Right ventricle myocardium superior (tissue), 1 donor: ENCODE results near the gene PON1. TPM values are rescaled to one million over a fixed set of nuclear protein-coding genes. Genes with fewer than 3 reads are reported as not detected.

Experiments
- ATAC-seq: fragments of 200-7000 bp; cut with Tn5 transposase; one replicate; pipeline ENCODE4 v1.9.1; 2020; ENCODE audit warnings: mild to moderate bottlenecking; ENCODE audit not compliant: poor library complexity
- DNase-seq: peaks from one replicate; pipeline ENCODE4 v3.0.0-alpha.2; 2020
- intact Hi-C: fragments of 100-400 bp; cut with DNase I; formaldehyde crosslinking; loops from one replicate; pipeline ENCODE4 v1.11.2; 2022
- long read RNA-seq: library from polyadenylated mRNA; unstranded; transcript quantifications from one replicate; pipeline ENCODE4 v2.0.0, GENCODE V29; 2021
- total RNA-seq: library from RNA; stranded (reverse); fragmentation: NEBNext Ultra II Directional; extraction: Animal tissue kit (Norgen Biotek cat#: 25700); gene quantifications from one replicate; pipeline ENCODE4 v1.2.1, GENCODE V29; 2021
- donor health status: DM: no; HTN: yes; CAD: no; lungs with severe emphysema.

The PON1 gene
- total RNA-seq, result not detected
- long read RNA-seq, result 0 reads

DNA sequence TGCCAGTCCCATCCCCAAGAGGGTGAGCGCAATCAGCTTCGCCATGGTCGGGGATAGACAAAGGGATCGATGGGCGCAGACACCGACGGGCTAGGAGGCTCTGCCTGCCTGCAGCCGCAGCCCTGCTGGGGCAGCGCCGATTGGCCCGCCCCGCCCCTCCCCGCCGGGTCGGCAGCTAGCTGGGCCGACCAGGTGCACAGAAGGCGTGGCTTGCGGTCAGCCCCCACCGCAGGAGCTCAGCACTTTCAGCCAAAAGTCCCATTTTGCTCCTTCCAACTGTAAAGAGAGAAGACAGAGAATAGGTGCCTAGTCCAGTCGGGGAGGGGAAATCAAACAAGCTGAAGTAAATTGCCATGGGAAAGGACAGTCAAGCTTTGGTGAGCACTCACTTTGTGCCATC, at the start of gene PON1:
Gene PON1, minus strand, starts transcription at position 102 of the 400 bp plus-strand sequence. Its CDS starts 57 bp downstream, at position 45.
- ATAC-seq (no peak), DNase-seq (no peak)
- intact Hi-C loops, result no loop called here

DNA sequence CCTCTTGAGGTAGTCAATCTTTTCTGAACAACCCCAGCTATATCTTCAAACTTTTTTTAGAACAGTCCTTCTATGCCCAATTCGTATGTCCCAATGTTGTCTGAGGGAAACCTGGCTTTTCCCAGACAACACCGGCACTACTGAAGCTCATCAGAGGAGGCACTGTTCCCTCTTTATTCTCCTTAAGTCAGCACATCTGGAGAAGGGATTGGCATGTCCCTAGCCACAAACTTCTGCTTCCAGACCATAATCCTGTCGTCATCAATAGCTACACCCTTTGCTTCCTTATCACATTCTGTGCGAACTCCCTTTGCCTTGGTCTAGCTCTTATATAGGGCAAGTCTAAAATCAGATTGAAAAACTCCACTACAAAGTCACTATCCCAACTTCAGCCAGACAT, 49.0 kb upstream of the PON1 start:
- intact Hi-C loops, result loop anchor here (10.0 kb wide), 1 partner anchor 81 kb away; no protein-coding TSS in a partner anchor
- DNase-seq, result no peak
- ATAC-seq, result no peak

DNA sequence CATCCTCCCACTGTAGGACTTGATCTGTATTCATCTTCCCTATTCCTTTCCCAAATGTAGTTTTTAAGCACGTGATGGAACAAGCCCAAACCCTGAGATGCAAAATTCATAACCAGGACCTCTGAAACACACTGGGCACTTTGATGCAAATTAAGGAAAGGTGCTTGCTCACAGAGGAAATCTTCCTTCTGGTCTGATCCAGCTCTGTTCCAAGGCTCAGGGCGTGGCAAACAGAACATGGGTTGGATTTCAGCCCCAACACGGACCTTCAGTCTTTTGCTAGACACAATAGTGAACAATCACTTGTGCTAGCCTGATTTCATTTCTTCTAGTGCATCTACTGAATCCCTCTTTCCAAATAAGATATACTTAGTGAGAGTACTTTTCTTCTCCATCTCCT, 43.9 kb upstream of the PON1 start:
- intact Hi-C loops, result no loop called here
- DNase-seq (no peak), ATAC-seq (no peak)

DNA sequence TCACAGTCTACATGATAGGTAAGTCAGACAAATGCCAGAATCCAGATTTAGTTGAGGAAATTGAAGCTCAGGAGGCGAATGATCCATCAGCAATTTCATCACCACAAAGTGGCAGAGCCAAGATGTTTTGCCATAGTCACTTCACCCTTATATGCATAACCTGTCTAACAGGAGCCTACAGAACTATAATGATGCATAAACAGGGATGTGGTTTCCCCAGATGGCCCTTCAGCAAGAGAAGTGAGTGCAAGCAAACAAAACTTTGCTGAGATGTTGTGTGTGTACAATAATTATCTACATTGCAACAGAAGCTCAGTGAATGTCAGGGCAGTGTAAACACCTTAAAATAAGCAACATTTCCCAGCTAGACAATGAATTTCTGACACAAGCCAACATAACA, 43.3 kb upstream of the PON1 start:
- ATAC-seq (no peak), DNase-seq (no peak)
- intact Hi-C loops, result no loop called here

DNA sequence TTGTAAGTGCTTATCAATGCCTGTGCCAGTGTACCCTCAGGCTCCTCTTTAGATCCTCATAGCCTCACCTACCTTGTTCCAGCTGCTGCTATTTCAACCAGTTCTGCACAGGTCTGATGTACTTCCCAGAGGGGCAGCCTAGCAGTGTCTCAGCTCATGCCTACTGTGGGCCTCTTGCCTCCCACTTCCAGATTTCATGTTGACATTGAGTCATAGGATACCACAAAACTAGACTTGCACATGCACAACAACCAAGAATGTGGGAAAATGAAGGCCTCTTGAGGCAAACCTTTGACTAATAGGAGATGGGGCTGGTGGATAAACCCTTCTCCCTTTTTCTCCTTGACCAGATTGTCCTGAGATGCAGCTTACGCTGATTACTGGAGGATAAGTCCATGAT, 40.8 kb upstream of the PON1 start:
- ATAC-seq (no peak), DNase-seq (no peak)
- intact Hi-C loops, result no loop called here

DNA sequence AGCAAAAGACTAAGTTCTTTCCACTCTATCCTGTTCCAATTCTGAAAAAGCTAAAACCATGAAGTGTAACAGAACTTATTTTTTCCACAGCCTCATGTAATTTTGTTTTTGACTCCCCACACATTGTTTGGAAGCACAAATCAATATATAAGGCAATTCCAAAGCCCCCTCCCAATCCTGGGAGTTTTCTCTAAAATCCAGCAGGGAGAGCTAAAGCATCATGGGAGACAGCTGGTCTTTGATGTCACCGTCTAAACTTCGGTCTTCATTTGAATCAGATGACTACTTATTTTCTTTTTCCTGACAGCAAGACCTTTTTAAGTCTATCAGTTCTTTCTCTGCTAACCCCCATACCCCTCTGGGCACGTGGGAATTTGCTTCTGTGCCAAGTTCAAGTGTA, 33.3 kb upstream of the PON1 start:
- intact Hi-C loops, result no loop called here
- ATAC-seq, result no peak
- no peak for DNase-seq

DNA sequence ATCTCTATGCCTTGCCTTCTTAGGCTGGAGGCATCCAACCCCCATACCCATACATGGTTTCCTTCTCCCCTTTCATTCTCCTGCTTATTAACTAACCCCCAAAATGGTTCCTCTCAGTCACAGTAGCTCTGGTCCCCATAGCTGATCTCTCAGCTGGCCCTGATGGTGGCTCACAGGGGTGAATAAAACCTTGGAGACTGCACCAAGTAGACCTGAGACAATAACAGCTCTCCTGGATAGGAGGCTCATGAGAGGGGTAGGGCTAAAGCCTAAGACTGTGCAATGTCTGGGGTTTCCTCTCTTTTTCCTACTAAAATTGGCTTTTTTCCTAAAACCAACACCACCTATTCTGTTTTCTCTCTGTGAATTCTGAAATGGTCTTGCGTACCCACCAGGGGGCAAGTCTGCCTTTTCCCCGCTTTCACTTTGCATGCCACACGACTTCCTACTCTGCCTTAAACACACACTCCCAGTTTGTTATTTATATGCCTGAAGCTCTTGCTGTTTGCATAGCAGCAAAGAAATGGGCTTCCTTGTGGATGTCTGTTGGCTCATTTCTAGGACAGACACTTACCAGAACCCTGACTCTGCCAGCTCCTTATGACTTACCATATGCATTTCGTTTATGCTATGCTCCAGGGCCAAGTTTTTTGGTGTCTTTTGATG, 18.4 kb upstream of the PON1 start:
- DNase-seq (no peak), ATAC-seq (no peak)
- intact Hi-C loops, result no loop called here

DNA sequence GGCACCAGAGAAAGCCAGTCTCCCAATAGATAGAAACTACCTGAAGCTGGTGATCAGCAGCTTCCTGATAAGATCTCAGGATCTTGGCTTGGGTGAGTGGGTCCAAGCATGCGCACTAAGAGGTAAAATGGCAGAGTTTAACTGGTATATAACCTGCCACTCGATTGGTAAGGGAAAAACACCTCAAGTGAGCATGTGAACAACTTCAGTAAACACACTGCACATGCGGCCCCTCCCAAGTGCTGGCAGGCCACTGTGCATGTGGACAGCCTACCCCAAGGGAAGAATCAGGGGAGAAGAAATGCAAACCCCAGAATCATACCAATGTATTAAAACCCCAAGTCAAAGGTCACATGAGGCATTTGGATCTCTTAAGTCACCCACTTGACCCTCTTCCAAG, 17.7 kb upstream of the PON1 start:
- intact Hi-C loops, result no loop called here
- ATAC-seq, result no peak

DNA sequence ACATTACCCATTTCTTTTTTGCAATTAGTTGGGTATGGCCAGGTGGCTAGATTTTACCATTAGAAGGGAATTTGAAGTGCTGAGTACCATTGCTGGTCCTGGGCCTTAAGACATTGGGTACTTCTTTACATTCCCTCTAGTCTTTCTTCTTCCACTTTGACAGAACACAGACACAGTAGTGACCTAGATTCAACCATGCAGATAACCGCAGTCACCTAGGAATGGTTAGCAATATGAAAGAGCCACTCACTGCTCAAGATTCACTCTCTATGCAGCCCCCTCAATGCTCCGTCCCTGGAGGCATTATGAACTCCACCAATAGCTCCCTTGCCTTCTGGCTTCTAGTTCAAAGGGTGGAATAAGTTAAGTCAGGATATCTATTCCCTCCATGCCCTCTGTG, 16.2 kb upstream of the PON1 start:
- ATAC-seq (no peak), DNase-seq (no peak)
- intact Hi-C loops, result no loop called here

More for the DNA sequence above, 17.7 kb upstream of the PON1 start:
- DNase-seq, result no peak

DNA sequence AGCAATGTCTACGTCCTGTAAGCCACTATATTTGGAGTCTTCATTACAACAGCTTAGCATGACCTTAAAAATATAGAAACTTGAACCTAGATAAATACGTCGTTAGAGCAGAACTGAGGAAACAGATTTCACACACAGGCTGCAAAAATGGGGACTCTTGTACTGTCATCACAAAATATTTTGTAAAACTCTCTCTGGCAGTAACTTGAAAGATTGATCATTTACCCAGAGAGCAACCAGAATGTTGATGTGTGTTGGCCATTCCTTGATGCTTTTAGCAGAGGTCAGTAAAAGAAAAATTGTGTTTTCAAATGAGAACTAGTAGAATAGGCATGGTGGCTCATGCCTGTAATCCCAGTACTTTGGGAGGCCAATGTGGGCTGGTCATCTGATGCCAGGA, 14.5 kb upstream of the PON1 start:
- intact Hi-C loops, result no loop called here
- ATAC-seq (no peak), DNase-seq (no peak)

DNA sequence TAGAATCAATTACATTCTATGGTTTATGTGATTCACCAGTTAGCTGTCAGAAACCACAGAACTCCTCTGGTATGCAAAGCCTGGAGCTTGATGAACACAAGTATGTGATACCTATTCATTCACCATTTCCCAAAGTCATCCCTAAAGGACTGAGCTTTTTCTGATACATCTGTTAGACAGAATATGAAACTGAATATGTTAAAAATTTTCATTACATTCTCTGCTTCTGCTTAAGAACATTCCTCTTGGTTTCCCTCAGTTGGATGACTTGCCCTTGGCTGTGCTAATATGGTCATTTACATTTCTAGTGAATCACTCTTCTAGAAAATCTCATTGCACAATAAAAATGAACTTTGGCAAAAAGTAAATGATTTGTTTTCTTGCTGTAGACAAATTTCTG, 10.8 kb upstream of the PON1 start:
- intact Hi-C loops, result no loop called here
- DNase-seq (no peak), ATAC-seq (no peak)

DNA sequence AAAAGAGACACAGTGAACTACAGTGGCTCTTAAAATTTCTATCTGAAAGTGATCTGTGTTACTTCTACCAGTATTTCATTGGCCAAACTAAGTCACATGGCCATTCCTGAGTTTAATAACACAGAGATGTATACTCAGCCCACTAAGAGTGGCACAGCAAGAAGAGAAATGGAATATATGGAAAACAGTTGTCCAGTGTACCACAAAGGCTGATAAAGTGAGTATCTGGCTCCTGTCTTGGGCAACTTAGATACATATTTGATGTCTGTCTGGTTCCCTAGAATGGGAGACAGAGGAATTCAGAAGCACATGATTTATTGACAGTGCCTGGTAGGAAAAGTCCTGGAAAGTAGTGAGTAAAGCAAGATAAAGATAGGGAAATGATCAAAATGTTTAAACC, 10.1 kb upstream of the PON1 start:
- intact Hi-C loops, result no loop called here
- DNase-seq (no peak), ATAC-seq (no peak)

DNA sequence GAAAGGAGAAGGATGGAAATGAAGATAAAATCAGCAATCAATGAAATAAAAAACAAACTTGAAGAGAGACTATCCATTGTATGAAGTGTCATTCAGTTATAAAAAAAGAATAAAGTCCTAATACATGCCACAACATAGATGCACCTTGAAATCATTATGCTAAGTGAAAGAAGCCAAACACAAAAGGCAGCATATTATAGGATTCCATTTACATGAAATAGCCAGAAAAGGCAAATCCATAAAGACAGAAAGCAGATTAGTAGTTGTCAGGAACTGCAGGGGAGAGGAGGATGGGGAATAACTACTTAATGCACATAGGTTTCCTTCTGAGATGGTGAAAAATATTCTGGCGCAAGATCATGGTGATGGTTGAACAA, 6.6 kb upstream of the PON1 start:
- intact Hi-C loops, result no loop called here
- ATAC-seq (no peak), DNase-seq (no peak)

DNA sequence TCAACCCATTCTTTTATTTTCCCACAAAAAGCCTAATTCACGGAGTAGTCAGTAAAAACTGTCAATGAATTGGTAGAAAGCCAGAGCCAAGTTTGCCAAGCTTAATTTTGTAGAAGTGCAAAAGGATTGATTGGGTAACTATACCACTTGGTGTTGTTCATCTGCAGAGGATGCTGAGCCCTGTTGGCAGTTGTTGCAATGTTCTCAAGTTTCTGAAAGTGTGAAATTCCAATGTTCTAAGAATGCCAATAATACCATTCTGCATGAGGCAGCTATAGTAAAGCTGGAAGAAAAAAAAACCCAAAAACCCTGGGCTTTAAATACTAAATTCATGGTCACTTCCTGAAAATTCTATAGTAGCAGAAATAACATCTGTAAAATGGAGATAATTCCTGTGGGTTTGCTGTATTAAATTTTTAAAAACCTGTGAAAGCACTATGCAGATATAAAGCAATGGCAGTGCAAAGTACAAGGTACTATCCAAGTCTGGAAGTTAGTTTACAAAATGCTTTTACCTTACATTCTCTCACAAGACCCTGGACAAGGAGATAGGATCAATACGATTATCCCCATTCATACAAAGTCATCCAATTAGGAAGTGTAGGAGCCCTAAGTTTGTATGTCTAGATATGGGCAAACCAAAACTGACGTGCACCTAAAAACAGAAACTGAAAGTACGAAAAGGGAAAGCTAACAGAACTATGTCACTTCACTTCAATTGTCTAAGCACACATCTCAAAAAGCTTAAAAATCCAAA, 6.0 kb upstream of the PON1 start:
- DNase-seq (no peak), ATAC-seq (no peak)
- intact Hi-C loops, result no loop called here

DNA sequence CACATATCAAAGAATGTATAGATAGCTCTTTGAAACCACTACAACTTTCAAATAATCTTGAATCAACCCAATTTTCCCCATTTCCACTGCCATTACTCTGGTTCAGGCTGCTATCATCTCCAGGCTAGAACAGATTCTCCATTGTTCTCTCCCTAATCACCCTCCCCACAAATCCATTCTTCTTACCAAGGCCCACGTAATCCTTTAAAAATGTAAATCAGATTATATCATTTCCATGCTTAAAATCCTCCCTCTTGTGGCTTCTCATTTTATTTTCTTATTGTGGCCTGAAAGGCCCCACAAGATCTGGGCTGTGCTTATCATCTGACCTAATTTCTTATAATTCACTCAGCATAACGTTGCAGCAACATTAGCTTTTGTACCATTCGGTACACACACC, 3.0 kb upstream of the PON1 start:
- intact Hi-C loops, result no loop called here
- no peak for ATAC-seq

DNA sequence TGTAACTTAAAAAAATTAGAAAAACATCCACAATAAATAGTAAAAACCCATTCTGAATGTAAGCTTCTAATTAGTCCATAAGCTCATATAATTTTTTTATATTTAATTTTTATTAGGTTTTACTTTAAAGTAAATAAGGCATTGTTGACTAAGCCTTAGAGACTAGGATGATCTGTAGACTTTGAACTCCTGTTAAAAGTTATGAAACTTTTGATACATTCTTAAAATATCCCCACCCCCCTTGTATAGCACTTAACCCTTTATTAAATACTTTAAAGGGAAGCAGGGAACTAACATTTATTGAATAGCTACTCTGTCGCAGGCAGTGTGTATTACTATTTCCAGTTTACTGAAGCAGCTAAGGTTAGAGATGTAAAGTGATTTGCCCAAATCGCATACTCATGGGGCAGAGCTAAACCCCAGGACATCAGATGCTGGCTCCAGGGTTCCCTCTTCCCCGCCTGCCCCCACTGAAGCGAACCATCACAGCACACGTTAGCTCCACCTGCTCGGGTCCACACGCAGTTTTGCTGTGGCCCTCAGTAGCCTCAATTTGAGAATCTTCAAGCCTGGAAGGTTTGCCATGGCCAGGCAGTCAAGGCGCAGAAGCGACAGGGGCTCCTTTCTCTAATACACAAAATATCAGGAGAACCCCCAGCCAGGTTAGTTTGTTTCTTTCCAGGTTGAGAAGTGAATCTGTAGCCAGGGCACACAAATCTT, 762 bp downstream of the PON1 start:
- intact Hi-C loops, result no loop called here
- ATAC-seq (no peak), DNase-seq (no peak)

More for the DNA sequence above, 3.0 kb upstream of the PON1 start:
- DNase-seq, result no peak

DNA sequence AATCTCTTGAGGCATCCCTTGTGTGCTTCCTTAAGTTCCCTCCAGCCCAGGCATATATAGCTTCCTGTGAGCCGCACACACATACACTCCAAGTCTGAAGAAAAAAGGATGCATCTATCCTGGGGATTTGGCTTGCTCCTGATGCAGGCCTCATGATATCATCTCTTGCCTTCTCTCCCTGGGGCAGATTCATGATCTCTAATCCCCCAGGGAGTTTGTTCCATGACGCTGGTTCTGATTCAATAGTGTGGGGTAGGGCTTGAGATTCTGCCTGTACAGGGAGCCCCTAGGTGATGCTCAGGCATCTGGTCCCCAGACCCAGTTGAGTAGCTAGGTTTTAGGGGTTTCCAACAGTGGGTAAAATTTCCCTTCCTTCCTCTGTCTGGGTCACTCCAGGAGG, 1.5 kb downstream of the PON1 start:
- intact Hi-C loops, result no loop called here
- DNase-seq (no peak), ATAC-seq (no peak)

DNA sequence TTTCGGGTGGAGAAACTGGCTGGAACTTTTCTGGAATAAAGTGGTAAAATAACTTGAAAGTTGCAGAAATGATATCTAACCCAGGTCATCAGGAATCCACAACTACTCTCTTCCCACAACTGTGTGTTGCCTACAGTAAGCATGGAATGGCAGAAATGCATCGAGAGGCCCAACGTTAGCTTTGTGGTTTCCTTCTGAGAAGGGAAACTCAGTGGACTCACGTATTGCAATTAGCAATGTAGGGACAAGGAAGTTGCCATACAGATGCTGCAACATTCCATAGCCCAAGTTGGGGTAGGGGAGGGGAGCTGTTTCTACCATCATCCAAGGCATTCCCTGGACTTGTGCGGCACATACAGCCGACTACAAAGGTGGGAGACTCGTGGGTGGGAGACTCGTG, 1.9 kb downstream of the PON1 start:
- no peak for ATAC-seq
- intact Hi-C loops, result no loop called here
- no peak for DNase-seq

DNA sequence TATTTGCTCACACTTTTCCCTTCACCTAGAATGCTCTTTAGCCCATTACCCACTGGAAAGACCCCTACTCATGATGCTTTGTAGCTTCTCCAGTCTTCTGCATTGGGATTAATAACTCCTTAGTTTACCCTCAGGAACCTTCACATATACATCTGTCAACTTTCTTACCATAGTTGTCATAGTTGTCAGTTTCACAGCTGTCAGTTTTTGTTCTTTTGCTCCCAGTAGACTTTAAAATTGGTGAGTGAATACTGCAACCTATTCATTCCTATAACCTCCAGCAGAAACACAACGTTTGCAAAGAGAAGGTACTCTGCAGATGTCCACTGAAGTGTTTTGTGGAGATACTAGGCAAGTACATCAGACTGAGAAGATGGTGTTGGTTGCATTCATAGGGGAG, 2.6 kb downstream of the PON1 start:
- DNase-seq, result no peak
- intact Hi-C loops, result no loop called here
- ATAC-seq, result no peak

DNA sequence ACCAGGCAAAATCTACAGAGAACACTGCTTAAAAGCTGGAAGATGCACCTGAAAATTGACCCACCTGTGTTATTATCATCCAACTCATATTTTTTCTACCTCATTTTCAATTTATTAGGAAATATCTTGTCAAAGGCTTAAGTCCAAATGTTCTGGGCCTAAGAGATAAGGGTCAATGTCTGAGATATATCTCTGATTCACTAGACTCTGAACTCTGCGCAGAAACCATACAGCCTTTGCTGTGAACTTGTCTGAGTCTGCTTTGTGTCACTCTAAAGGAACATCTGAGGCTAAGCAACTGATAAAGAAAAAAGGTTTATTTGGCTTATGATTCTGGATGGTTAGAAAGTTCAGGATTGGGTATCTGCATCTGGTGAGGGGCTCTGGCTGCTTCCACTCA, 3.7 kb downstream of the PON1 start:
- DNase-seq (no peak), ATAC-seq (no peak)
- intact Hi-C loops, result no loop called here
